AG04449 (cell line): ENCODE data around the gene TBCK.

Experiments
- CTCF ChIA-PET: fragments of 350-600 bp; formaldehyde crosslinking; extraction: SDS; loops from one replicate; lab custom pipeline; 2021; ENCODE audit warnings: antibody characterized with exemption; lab: Yijun Ruan, JAX
- POLR2A ChIA-PET: fragments of 400-600, 350-600 bp; formaldehyde crosslinking; extraction: SDS; loops from one replicate; lab custom pipeline; 2020; ENCODE audit warnings: antibody characterized with exemption, inconsistent platforms; lab: Yijun Ruan, JAX
- DNase-seq: peaks from one replicate; pipeline ENCODE4 v3.0.0-alpha.2; 2010; ENCODE audit warnings: low read depth, low spot score
- H3K4me3 ChIP-seq: 2 replicates; pipeline ENCODE4 v1.5.1; 2011; ENCODE audit warnings: low read depth, mild to moderate bottlenecking, control low read depth, low read length
- TF ChIP-seq, protein P1 (sequence below): IDR thresholded peaks from one replicate; pipeline ENCODE4 v1.5.1; 2011; ENCODE audit warnings: mild to moderate bottlenecking, moderate library complexity, low read length, control low read depth, inconsistent platforms; ENCODE audit not compliant: insufficient read depth; ENCODE audit errors: missing control alignments

Gene TBCK

DNA sequence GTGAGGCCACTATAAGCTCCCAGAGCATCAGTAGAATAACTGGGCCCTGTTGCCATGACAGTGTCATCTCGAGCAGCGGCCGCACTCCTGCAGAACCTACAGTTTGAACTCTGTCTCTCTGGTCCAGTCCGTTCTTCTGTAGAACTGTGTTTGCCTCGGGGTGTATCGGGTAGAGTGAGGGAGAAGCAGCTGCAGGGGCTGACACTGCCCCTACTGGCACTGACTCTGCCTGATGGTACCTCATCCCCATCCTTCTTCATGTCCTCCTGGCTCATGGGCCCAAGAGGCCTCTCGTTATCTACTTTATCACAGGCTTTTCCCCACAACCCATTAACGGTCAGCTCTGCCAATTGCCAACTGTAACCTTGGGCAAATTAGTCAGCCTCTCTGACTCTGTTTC, 324.3 kb downstream of the TBCK start:
- ChIA-PET POLR2A (no interaction called here), CTCF (no interaction called here)
- TF ChIP-seq, protein P1, sequence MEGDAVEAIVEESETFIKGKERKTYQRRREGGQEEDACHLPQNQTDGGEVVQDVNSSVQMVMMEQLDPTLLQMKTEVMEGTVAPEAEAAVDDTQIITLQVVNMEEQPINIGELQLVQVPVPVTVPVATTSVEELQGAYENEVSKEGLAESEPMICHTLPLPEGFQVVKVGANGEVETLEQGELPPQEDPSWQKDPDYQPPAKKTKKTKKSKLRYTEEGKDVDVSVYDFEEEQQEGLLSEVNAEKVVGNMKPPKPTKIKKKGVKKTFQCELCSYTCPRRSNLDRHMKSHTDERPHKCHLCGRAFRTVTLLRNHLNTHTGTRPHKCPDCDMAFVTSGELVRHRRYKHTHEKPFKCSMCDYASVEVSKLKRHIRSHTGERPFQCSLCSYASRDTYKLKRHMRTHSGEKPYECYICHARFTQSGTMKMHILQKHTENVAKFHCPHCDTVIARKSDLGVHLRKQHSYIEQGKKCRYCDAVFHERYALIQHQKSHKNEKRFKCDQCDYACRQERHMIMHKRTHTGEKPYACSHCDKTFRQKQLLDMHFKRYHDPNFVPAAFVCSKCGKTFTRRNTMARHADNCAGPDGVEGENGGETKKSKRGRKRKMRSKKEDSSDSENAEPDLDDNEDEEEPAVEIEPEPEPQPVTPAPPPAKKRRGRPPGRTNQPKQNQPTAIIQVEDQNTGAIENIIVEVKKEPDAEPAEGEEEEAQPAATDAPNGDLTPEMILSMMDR, result no peak
- no peak overlapping the region for H3K4me3 ChIP-seq
- no peak for DNase-seq
